GM11168 (cell line): ENCODE measurements around the gene DOCK1.

Source experiments
- in situ Hi-C: fragments of 300-500 bp; cut with MboI; formaldehyde crosslinking; loops from one replicate; pipeline ENCODE4 v1.12.0; 2022; ENCODE audit warnings: low sequenced_read_pairs; ENCODE audit not compliant: unreplicated experiment

Gene DOCK1

DNA sequence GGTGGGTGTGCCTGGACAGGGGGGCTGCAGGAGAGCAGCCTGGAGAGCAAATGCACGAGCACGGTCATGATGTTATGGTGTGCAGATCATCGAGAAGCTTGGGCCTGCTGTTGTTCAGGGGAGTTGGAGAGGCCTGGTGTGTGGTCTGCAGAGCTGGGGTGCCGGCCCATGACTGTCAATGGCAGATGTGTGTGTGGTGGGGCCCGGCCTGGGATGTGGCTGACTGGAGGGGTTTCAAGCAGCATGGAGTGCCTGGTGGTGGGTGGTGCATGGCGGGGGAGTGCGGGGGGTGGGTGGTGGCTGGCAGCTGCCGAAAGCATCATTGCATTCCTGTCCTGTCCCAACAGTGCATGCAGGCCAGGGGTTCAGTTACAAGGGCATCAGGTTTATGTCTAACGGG, 122.6 kb downstream of the DOCK1 start:
- in situ Hi-C loops, result no loop called here

DNA sequence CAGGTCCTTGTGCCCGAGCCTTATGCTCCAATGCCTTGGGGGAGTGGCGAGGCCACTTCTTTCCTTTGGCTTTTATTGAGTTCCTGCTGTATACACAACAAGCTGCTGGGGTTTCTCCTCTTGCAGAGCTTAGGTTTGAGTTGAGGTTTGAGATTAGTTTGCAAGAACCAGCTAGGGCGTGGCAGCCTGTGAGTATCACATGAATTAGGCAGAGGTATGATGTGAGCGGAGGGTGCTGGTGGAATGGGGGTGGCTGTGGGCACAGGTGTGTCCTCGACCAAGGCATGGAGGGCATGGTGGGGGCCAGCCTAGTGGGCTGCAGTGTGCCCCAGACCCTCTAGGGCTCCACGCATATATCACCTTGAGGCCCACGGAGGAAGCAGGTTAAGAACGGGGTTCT, 123.3 kb downstream of the DOCK1 start:
- in situ Hi-C loops, result no loop called here

DNA sequence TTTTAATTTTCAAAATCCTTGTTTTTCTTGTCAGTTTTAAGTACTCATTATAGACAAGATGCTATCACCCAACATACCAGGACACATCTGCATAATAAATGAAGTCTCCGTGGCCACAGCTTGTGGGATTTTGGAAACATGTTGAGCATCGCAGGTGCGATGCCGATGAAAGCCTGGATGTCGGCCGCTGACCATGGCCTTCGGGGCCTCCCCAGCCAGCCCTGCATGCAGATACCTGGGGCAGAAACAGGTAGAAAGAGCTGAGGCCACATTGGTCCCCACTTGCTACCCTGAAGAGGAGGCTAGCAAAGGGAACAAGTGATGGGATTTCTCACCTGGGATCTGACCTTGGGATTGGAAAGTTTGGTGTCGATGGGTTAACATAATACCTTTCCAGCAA, 123.8 kb downstream of the DOCK1 start:
- in situ Hi-C loops, result no loop called here

DNA sequence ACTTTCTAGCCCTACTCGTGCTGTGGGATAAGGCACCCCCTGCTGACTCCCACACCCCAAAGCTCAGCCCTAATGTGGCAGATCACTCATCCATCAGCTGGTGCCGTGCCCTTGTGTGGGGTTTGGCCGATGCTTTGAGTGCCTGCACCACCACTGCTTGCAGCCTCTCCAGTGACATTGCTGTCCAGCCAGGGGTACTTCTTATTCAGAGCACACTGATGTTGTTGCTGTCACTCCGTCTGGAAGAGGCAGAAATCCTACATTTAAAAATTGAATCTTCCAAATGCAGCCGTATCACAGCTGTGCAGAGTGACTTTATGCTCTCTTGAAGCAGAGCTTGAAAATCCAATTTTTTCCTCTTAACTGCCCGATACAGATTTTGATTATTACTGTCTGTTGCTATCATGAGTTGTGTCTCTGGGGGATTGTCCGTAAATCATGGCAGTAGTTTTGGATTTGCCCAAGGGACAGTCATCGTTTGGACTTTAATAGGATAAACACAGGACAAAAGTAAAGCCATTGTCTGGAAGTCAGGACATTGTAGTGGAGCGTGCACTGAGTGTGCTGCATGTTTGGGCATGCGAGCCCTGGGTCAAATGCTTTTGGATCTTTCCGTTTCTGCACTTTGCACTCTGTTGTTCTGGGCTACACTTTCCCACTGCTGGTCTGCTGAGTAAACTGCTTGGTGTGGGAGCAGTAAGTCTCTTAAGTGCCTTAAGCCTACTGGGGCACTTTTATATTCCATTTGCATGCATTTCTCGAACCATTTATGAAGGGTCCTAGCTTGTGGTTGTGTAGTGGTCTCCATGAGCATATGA, 128.2 kb downstream of the DOCK1 start:
- in situ Hi-C loops, result no loop called here

DNA sequence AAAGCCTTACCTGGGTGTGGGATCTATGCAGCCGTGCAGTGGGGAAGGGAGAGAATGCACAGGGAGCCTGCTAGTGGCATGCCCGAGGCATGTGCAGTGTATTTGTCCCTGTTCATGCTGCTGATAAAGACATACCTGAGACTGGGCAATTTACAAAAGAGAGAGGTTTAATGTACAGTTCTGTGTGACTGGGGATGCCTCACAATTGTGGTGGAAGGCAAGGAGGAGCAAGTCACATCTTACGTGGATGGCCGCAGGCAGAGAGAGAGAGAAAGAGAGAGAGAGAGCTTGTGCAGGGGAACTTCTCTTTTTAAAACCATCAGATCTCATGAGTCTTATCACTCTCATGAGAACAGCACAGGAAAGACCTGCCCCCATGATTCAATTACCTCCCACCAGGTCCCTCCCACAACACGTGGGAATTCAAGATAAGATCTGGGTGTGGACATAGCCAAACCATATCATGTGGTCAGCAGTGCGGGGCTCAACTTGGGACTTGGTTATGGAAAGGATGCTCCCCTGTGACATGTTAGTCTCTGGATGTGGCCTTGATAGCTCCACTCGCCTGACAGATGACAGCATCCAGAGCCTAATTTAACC, 128.9 kb downstream of the DOCK1 start:
- in situ Hi-C loops, result no loop called here

DNA sequence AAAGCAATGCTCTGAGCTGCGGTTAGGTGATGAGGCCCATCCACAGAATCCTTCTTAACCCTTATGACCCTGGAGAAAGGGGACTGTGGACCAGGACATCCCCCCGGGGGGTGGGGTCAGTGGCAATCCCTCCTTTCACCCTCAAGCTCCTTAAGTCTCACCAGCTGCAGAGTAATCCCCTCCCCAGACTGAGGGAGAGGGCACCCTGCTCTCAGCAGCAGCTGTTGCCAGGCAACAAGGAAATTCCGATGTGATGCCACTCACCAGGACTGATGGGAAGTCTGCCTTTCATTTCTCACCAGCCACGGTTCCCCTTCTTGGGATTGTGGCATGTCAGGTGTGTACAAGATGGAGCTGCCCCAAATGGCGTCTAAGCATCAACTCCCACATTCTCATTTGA, 129.6 kb downstream of the DOCK1 start:
- in situ Hi-C loops, result no loop called here

DNA sequence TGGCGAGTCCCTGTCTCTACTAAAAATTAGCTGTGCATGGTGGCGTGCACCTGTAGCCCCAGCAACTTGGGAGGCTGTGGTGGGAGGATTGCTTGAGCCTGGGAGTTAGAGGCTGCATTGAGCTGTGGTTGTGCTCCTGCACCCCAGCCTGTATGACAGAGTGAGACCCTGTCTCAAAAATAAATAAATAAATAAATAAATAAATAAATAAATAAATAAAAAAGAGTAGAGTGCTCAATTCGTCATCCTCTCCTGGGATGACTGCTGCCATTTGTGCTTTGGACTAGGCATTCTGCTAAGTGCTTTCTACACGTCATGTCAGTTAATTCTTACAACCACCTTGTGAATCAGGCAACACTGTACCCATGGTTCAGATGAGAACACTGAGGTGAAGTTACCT, 130.6 kb downstream of the DOCK1 start:
- in situ Hi-C loops, result no loop called here

DNA sequence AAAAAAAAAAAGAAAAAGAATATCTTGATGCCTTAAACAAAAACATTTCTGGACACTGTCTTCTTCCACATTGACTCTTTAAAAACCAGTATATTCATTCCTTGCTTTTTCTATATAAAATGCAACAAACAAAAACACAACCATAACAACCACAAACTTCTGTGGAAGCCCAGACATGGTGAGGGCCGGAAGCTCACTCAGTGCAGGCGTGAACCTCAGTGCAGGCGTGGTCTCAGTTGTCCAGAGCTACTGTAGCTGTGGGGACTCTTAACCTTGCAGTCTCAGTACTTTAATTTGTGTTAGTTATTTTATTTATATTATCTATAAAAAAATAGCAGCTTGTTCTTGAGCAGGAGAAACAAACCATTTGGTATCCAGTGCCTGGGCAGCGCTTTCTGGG, 131.8 kb downstream of the DOCK1 start:
- in situ Hi-C loops, result no loop called here

DNA sequence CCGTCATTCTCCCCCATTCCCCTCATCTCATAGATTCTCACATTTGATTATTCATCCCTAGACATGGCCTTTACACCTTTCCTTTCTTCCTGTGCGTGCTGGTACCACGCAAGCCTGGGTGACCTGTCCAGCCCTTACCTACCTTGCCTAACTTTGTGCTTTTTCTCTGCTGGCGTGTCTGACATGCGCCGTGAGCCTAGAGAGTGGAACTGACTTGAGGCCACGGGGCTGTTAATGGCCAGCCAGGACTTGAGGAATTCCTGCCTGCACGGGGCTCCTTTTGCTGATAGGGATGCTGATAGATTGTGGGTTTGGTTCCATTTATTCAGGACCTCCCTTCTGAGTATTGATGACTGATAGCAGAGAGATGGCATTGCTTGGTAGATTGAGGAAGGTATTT, 134.2 kb downstream of the DOCK1 start:
- in situ Hi-C loops, result no loop called here

DNA sequence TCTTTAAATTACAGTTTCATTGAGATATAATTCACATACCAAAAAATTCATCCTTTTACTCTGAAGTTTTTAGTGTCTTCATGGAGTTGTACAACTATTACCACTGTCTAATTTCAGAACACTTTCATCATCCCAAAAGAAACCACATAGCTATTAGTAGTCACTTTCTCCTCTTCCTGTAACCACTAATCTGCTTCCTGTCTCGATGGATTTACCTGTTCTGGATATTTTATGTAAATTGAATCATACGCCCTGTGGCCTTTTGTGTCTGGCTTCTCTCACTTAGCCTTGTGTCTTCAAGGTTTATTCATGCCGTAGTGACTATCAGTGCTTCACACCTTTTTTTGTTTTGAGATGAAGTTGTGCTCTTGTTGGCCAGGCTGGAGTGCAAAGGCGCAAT, 135.5 kb downstream of the DOCK1 start:
- in situ Hi-C loops, result no loop called here

DNA sequence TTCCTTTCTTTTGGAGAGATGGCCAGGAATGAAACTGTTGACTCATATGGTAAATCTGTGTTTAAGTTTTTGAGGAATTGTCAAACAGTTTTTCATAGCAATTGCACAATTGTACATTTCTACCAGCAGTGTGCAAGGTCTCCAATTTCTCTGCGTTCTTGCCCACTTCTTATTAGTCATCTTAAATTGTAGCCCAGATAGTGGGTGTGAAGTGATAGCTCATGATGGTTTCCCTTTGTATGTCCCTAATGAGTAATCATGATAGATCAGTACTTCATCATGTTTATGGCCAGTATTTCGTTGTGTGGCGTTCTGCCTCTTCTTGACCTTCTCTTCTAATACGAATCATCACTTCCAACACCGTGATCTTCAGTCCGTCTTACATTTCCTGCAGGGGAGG, 136.3 kb downstream of the DOCK1 start:
- in situ Hi-C loops, result no loop called here

DNA sequence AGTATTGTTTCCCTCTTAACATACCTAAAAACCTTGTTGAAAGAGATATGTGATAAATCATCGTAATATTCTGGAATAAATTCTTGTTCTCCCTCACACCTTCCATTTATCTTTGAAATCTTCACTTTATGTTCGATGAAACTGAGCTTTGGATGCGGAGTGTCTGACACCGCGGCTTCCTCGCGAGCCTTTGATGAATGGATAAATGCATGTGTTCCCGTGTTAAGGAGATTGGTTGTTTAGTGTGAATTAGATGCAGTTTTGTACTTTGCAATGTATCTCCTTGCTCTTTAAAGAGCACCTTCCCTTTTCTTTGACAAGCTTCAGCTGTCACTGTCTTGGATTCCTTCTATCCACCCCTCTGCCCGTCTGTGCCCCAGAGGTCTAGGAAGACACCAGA, 138.1 kb downstream of the DOCK1 start:
- in situ Hi-C loops, result no loop called here

DNA sequence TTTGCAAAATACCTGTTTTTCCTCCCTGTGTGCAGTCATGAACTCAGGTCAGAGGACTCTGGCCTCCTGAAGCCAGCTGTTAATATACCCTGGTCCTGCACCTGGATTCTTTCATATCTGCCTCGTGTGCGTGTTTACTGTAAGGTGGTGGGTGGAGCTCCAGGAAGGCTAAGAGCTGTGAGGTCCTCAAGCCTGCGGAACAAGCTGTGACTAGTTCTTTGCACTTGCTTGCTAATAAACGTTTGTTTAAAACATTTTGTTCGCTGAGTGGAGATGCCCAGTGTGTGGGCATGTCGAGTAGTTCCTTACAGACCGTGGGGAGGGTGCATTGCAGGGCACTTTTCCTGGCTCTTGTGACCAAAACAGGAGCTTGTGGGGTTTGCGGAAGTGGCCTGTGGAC, 139.0 kb downstream of the DOCK1 start:
- in situ Hi-C loops, result no loop called here

DNA sequence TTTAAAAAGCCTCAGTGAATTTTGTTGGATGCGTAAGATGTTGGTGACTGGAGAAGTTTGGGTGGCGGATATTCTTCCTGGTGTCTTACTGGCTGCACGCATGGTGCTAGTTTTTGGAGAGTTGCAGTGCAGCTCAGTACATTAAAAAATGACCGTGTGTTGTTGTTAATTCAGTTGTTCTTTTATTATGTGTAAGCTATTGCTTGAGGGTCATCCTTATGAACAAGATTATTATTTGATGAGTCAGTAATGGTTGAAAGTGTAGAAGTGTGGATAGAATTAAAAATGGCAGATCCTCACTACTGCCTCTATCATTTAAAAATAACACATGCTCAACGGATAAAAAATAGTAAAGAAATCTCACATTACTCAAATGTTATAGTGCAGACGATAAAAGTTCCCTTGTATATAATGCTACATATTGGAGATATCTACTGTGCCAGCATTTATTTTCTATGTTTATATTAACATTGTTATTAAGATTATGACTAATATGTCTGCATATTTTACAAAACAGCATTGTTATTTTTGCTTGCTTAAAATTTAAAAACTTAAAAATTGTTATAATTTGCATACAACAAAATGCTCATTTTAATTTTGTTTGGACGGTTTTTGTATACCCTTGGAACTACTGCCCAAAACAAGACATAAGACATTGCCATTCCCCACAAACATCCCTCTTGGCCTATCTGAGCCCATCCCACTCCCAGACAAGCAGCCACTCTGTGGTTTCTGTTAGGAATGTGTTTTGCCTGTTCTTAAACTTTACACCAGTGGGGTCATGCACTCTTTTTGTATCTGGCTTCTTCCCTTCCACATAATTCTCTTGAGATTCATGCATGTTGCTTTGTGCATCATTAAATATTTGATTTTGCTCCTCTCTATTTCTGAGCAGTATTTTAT, 142.0 kb downstream of the DOCK1 start:
- in situ Hi-C loops, result no loop called here

DNA sequence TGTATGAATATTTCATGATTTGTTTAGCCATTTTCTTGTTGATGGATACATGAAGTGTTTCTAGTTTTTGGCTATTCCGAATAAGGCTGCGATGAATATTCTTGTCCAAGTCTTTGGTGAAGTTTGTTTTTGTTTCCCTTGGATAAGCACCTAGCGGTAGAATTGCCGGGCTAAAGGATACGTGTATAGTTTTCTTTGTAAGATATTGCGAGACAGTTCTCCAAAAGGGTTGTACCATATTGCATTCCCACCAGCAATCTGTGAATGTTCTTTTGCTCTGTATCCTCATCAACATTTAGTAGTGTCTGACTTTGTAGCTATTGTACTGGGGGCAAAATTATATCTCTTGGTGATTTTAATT, 142.6 kb downstream of the DOCK1 start:
- in situ Hi-C loops, result no loop called here

DNA sequence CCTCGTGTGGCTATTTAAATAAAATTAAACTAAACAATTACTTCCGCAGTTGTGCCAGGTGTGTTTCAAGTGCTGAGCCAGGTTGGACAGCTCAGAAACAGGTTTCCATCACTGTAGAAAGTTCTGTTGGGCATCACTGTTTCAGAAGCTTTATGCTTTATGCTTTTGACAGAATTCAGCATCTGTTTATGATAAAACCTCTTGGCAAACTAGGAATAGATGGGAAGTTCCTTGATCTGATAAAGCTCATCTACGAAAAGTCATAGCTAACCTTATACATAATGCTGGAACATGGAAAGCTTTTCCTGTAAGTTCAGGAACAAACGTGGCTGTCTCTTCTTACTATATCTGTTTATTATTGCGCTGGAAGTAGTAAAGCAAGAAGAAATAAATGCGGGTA, 143.4 kb downstream of the DOCK1 start:
- in situ Hi-C loops, result no loop called here

DNA sequence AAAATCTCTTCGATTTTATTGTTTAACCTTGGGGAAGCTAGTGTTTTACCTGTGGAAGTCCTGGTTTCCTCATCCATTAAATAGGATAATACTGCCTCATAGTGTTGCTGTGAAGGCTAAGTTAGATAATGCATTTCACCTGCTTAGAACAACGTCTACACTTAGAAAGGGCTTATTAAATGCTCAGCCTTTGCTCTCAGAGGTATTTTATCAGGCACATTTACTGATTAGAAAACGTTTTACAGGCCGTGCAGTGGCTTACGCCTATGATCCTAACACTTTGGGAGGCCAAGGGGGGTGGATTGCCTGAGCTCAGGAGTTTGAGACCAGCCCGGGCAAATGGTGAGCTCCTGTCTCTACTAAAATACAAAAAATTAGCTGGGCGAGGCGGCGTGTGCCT, 146.8 kb downstream of the DOCK1 start:
- in situ Hi-C loops, result no loop called here

DNA sequence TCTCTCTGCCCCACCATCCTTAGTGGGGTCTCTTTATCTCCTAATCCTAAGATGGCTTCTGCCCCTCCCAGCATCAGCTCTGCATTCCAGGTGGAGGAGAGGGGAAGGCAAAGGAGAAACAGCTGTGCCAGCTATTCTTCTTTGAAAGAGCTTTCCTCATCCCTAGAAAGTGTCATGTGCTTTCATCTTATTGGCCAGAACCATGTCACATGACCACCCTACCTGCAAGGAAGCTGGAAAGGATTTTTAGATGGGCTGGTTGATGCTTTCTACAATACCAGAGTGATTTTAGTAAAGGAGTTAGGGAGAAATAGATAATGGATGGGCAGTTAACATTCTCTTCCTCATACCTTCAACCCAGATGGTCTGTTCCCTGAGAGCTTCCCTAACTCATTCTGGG, 150.0 kb downstream of the DOCK1 start:
- in situ Hi-C loops, result no loop called here

DNA sequence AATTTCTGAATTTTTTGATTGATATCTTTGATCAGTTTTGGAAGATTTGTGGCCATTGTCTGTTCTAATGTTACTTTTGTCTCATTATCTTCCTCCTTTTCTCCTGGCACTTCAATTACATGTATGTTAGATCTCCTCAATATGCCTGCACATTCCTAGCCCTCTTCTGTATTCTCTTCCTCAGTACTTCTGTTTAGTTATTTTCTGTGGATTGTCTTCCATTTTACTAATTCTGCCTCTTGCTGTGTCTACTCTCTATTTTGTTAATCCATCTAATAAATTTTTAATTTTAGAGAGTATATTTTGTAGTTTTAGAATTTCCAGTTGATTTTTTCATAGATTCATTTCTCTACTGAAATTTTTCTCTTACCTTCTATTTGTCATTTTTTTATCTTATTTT, 154.1 kb downstream of the DOCK1 start:
- in situ Hi-C loops, result no loop called here

DNA sequence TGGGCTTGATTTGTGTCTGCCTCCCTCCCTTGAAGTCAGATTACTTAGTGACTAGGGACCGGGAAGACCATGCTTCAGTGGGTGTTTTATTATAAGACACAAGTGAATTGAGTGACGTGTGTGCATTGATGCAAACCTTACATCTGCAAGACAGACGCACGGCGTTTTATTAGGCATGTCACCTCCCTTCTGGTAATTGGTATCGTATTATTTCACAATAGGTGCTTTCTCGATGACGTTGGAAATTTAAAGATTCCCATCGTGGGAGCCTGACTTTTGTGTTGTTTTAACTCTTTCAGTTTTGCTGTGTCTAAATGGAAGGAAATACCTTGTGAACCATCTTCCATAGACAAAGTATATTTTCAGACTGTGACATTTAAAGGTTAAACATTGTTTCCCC, 158.5 kb downstream of the DOCK1 start:
- in situ Hi-C loops, result no loop called here

DNA sequence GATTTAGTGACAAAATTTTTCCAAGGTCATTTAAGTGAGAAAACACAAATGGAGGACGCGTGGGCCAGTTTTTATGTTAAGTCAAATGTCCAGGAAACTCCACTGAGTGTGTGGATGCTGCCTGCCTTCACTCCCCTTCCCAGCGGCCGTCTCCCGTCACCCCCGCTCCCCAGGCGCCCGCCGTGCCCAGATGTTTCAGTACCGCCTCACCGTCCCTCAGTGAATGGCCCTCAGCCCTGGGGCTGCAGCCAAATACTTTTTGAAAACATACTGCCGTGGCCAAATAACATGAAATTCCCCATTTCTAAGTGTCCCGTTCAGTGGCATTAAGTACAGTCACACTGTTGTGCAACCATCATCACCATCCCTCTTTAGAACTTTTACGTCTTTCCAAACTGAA, 159.2 kb downstream of the DOCK1 start:
- in situ Hi-C loops, result no loop called here
